NT2/D1 (cell line): ENCODE measurements around the gene FBXL20.

Experiments used
- SUZ12 ChIP-seq: IDR thresholded peaks from 2 replicates; pipeline ENCODE4 v1.6.1; 2011; ENCODE audit not compliant: insufficient read length, insufficient read depth; ENCODE audit errors: extremely low read depth
- YY1 ChIP-seq: IDR thresholded peaks from 2 replicates; pipeline ENCODE4 v1.6.1; 2011; ENCODE audit not compliant: insufficient read length, insufficient read depth
- ZNF274 ChIP-seq: IDR thresholded peaks from 2 replicates; pipeline ENCODE4 v1.6.1; 2011; ENCODE audit warnings: mild to moderate bottlenecking, low read depth, low read length

- no peak for TF ChIP-seq ZNF274
- TF ChIP-seq SUZ12 = no peak
- no peak for TF ChIP-seq YY1
These were observed 156.5 kb downstream of the FBXL20 start for GRCh38 chr17:39244600-39245570.
